ENCODE data around the gene OPN4. TPM values are rescaled to one million over a fixed set of nuclear protein-coding genes. Genes with fewer than 3 reads are reported as not detected.

The OPN4 gene
- total and polyA plus RNA-seq, 2 of the 8 experiments (the other 6 are each of a cell fraction or from before 2014, with no cell fraction given): not detected

- TF ChIP-seq CHD7 (IDR thresholded peaks at IDR 0.05; ENCODE audit: insufficient replicate concordance, low read length): no peak
Measured at GRCh38 chr10:86692664-86693063, 38.3 kb downstream of the OPN4 start (continued).

Measured in H1 (cell line).